DOHH2 (cell line): Measurements from ENCODE around the gene VPS52.

Experiments used
- H3F3A ChIP-seq: fragments of 200-600 bp; sonication (generic), shearing (Covaris generic); 2 replicates; pipeline ENCODE4 v1.6.0; 2016; ENCODE audit warnings: antibody characterized with exemption, mild to moderate bottlenecking; ENCODE audit not compliant: control insufficient read depth, insufficient read depth
- H3K27ac ChIP-seq: fragments of 200-600 bp; sonication (generic); 2 replicates; pipeline ENCODE4 v1.5.1; 2014; ENCODE audit warnings: low read depth, mild to moderate bottlenecking, low read length, moderate library complexity
- H3K27me3 ChIP-seq: fragments of 200-600 bp; sonication (generic); 2 replicates; pipeline ENCODE4 v1.6.1; 2014; ENCODE audit warnings: mild to moderate bottlenecking, low read length, mixed read lengths; ENCODE audit not compliant: control insufficient read depth
- H3K36me3 ChIP-seq: fragments of 200-600 bp; sonication (generic); 2 replicates; pipeline ENCODE4 v1.6.1; 2014; ENCODE audit warnings: mild to moderate bottlenecking, low read length, moderate library complexity, mixed read lengths; ENCODE audit not compliant: control insufficient read depth
- H3K4me1 ChIP-seq: fragments of 200-600 bp; sonication (generic); 2 replicates; pipeline ENCODE4 v1.6.1; 2014; ENCODE audit warnings: mild to moderate bottlenecking, low read length, mixed read lengths; ENCODE audit not compliant: control insufficient read depth
- H3K4me2 ChIP-seq: fragments of 200-600 bp; sonication (generic); 2 replicates; pipeline ENCODE4 v1.6.0; 2014; ENCODE audit warnings: mild to moderate bottlenecking, low read length, moderate library complexity
- H3K4me3 ChIP-seq: fragments of 200-600 bp; sonication (generic); 2 replicates; pipeline ENCODE4 v1.5.1; 2014; ENCODE audit warnings: mild to moderate bottlenecking, low read length, mixed read lengths
- H3K79me2 ChIP-seq: fragments of 200-600 bp; sonication (generic); 2 replicates; pipeline ENCODE4 v1.6.1; 2014; ENCODE audit warnings: mild to moderate bottlenecking, low read length, mixed read lengths; ENCODE audit not compliant: control insufficient read depth
- H3K9me2 ChIP-seq: fragments of 200-600 bp; sonication (generic); replicated peaks from 2 replicates; pipeline ENCODE4 v1.6.1; 2014; ENCODE audit warnings: mild to moderate bottlenecking, low read length, mixed read lengths; ENCODE audit not compliant: control insufficient read depth
- H3K9me3 ChIP-seq: fragments of 200-600 bp; sonication (generic); 2 replicates; pipeline ENCODE4 v1.6.1; 2014; ENCODE audit warnings: antibody characterized with exemption, low read length, mixed read lengths; ENCODE audit not compliant: control insufficient read depth, insufficient read depth
- H4K20me1 ChIP-seq: fragments of 200-600 bp; sonication (generic); 2 replicates; pipeline ENCODE4 v1.6.0; 2014; ENCODE audit warnings: low read depth, mild to moderate bottlenecking, antibody characterized with exemption, low read length, moderate library complexity; ENCODE audit not compliant: control insufficient read depth, insufficient read depth
- CTCF ChIP-seq: fragments of 200-600 bp; sonication (generic); IDR thresholded peaks from one replicate; pipeline ENCODE4 v1.5.1; 2014; ENCODE audit warnings: antibody characterized with exemption, mild to moderate bottlenecking, low read depth, low read length; ENCODE audit not compliant: poor library complexity, severe bottlenecking
- EZH2phosphoT487 ChIP-seq: fragments of 200-600 bp; sonication (generic); IDR thresholded peaks from 2 replicates; pipeline ENCODE4 v1.6.1; 2017; ENCODE audit warnings: borderline replicate concordance, mild to moderate bottlenecking, antibody characterized with exemption, low read length, moderate library complexity, mixed read lengths

The VPS52 gene

GRCh38 chr6:33313105-33313708 lies 41.5 kb upstream of the VPS52 start:
- Histone ChIP-seq H3K27me3 (no peaks in the 10 kb centered on the region), H3K9me3 (no peaks in the 10 kb centered on the region), H3K4me3 (peak overlapping the region; percentile 95), H3K4me2 (peak overlapping the region; percentile 91), H3K4me1 (peaks cover 32% of the 10 kb centered on the region), H3K9me2 (no peaks in the 10 kb centered on the region), H4K20me1 (peaks cover 6% of the 10 kb centered on the region; the same call in 1 of the 2 replicates), H3F3A (peaks cover 9% of the 10 kb centered on the region), H3K27ac (peak overlapping the region; percentile 93), H3K36me3 (peaks cover 53% of the 10 kb centered on the region), H3K79me2 (peaks cover 62% of the 10 kb centered on the region)
- TF ChIP-seq CTCF = peak; percentile 40
- no peak; the same call in 1 of the 2 replicates for TF ChIP-seq EZH2phosphoT487

GRCh38 chr6:33312361-33313104 lies 40.9 kb upstream of the VPS52 start:
- Histone ChIP-seq H3K4me1 (peaks cover 30% of the 10 kb centered on the region), H3K27ac (peak overlapping the region; percentile 93), H3K9me3 (no peaks in the 10 kb centered on the region), H3K27me3 (no peaks in the 10 kb centered on the region), H3K4me3 (peak overlapping the region; percentile 95), H3K36me3 (peaks cover 57% of the 10 kb centered on the region), H3K4me2 (peak overlapping the region; percentile 91), H3F3A (0 out of 2 replicates have a peak, but pooled peaks cover 8% of the 10 kb centered on the region), H3K9me2 (no peaks in the 10 kb centered on the region), H4K20me1 (peaks cover 6% of the 10 kb centered on the region; the same call in 1 of the 2 replicates), H3K79me2 (peaks cover 68% of the 10 kb centered on the region)
- TF ChIP-seq CTCF (no peak), EZH2phosphoT487 (no peak)

GRCh38 chr6:33306356-33306755 lies 34.7 kb upstream of the VPS52 start:
- peaks cover 70% of the 10 kb centered on the region for H3K36me3 ChIP-seq

More at GRCh38 chr6:33306356-33306755, 34.7 kb upstream of the VPS52 start:
- H3K4me3 ChIP-seq = no peak overlapping the region
- H3K9me3 ChIP-seq = no peaks in the 10 kb centered on the region
- no peak overlapping the region for H3K27ac ChIP-seq
- H4K20me1 ChIP-seq = no peaks in the 10 kb centered on the region
- H3K79me2 ChIP-seq = peaks cover 65% of the 10 kb centered on the region
- peaks cover 9% of the 10 kb centered on the region for H3F3A ChIP-seq
- no peaks in the 10 kb centered on the region for H3K27me3 ChIP-seq
- no peaks in the 10 kb centered on the region for H3K9me2 ChIP-seq
- peaks cover 11% of the 10 kb centered on the region for H3K4me1 ChIP-seq
- TF ChIP-seq EZH2phosphoT487 (no peak), CTCF (no peak)
- H3K4me2 ChIP-seq = peak overlapping the region; percentile 15; the same call in 1 of the 2 replicates
